ENCODE results near the gene NEIL3. TPM values are rescaled to one million over a fixed set of nuclear protein-coding genes. Genes with fewer than 3 reads are reported as not detected.

Gene NEIL3
- total RNA-seq, 1 donor from 2014 or later: 10.1 TPM

DNA sequence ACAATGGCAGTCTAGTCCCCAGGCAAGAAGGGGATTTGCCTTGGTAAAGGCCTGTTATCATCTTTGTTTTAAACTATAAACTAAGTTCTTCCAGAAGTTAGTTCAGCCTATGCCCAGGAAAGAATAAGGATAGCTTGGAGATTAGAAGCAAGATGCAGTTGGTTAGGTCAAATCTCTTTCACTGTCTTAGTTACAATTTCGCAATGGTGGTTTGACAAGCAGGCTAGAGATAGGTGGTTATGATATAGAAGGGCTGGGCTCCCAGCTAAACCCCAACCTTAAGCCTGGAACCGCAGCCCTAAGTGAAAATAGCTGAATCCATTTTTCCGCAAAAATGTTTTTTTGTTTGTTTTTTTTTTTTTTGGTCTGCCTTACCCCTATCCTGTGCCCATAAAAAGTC lies 41.8 kb upstream of the NEIL3 start:
- H3K27me3 Mint-ChIP-seq: no peaks in the 10 kb centered on the region
- H3K9me3 Mint-ChIP-seq: no peaks in the 10 kb centered on the region
- no peak overlapping the region for H3K27ac Mint-ChIP-seq
- no peak overlapping the region for H3K4me3 Mint-ChIP-seq
- no peaks in the 10 kb centered on the region for H3K36me3 Mint-ChIP-seq
- peaks cover 4% of the 10 kb centered on the region for H3K4me1 Mint-ChIP-seq (ENCODE audit: unreplicated experiment)
- DNase-seq (ENCODE audit: extremely low spot score, unreplicated experiment): no peak
- TF ChIP-seq, protein P1, sequence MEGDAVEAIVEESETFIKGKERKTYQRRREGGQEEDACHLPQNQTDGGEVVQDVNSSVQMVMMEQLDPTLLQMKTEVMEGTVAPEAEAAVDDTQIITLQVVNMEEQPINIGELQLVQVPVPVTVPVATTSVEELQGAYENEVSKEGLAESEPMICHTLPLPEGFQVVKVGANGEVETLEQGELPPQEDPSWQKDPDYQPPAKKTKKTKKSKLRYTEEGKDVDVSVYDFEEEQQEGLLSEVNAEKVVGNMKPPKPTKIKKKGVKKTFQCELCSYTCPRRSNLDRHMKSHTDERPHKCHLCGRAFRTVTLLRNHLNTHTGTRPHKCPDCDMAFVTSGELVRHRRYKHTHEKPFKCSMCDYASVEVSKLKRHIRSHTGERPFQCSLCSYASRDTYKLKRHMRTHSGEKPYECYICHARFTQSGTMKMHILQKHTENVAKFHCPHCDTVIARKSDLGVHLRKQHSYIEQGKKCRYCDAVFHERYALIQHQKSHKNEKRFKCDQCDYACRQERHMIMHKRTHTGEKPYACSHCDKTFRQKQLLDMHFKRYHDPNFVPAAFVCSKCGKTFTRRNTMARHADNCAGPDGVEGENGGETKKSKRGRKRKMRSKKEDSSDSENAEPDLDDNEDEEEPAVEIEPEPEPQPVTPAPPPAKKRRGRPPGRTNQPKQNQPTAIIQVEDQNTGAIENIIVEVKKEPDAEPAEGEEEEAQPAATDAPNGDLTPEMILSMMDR (conservative IDR thresholded peaks at IDR 0.05): no peak

DNA sequence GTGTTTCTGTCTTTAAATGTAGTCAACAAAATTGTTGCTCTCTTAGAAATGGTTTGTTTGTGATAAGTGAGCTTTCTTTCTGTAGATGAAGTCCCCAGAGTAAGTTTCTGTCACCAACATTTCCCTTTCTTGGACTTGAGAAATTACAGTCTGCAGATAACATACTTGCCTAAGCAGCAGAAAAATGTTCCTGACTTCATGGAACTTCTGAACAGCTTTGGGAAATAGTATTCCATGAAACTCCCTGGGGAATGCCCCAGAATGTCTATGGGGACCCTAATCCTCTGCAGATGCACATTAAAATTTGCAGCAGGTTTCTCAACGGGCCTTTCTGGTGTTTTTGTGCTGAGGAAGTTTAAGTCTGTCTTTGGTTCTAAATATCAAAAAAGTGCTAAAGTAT lies 38.6 kb upstream of the NEIL3 start:
- Mint-ChIP-seq H3K9me3 (no peaks in the 10 kb centered on the region), H3K36me3 (no peaks in the 10 kb centered on the region), H3K4me3 (no peak overlapping the region), H3K4me1 (ENCODE audit: unreplicated experiment) (peaks cover 4% of the 10 kb centered on the region), H3K27ac (no peak overlapping the region), H3K27me3 (no peaks in the 10 kb centered on the region)
- TF ChIP-seq, protein P1 (conservative IDR thresholded peaks at IDR 0.05): no peak
- DNase-seq (ENCODE audit: extremely low spot score, unreplicated experiment): no peak

DNA sequence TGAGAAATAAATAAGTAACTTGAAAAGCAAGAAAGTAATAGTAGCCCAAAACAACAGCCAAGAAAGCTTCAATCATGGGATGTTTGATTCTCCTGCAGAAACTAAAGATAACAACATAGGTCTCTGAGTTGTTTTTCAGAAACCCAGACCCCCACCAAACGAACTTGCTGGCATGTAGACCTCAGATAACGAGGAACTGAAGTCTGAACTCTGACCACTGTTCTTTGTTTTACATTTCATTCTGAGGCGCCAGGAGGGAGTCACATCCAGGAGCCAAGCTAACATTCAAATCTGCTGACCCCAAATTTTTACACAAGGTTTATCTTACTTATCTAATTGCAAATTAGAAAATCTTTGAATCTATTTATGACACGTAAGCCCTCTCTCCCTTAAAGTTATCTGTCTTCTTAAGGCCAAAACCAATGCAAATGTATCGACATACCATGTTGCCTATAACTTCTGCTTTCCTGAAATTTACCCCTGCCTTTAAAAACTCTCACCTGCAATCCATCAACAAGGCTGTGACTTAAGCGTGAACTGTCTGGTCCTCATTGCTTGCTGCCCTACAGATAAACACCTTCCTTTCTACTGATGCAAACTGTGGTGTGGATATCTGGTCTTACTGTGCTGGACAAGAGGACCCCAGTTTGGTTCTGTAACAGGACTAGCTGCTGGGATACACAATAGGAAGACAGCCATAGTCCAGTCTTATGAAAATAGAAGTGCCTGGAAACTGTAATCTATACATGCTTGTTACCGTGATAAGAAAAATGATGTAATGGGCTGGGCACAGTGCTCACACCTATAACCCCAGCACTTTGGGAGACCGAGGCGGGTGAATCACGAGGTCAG lies 37.5 kb upstream of the NEIL3 start:
- DNase-seq (ENCODE audit: extremely low spot score, unreplicated experiment): no peak
- Mint-ChIP-seq H3K27ac (no peak overlapping the region), H3K27me3 (no peaks in the 10 kb centered on the region), H3K4me3 (no peak overlapping the region), H3K9me3 (no peaks in the 10 kb centered on the region), H3K4me1 (ENCODE audit: unreplicated experiment) (peaks cover 4% of the 10 kb centered on the region), H3K36me3 (no peaks in the 10 kb centered on the region)
- TF ChIP-seq, protein P1 (conservative IDR thresholded peaks at IDR 0.05): no peak

DNA sequence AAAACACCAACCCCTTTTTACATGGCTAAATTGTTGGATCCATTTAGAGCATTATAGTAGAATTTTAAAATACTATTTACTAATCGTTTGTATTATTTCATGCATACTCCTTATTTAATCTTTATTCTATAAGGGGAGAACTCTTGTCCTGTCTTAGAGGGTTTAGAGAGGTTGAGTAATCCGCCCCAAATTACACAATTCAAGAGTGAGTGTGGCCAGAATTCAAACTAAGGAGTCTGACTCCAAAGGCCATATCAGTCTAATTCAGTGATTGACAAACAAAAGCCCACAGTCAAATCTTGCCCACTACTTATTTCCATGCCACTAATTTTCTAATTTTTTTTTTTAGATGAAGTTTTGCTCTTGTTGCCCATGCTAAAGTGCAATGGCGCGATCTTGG lies 33.7 kb upstream of the NEIL3 start:
- H3K4me1 Mint-ChIP-seq (ENCODE audit: unreplicated experiment): peaks cover 4% of the 10 kb centered on the region
- no peaks in the 10 kb centered on the region for H3K36me3 Mint-ChIP-seq
- no peaks in the 10 kb centered on the region for H3K27me3 Mint-ChIP-seq
- no peak overlapping the region for H3K27ac Mint-ChIP-seq
- H3K9me3 Mint-ChIP-seq: no peaks in the 10 kb centered on the region
- TF ChIP-seq, protein P1 (conservative IDR thresholded peaks at IDR 0.05): no peak
- no peak for DNase-seq (ENCODE audit: extremely low spot score, unreplicated experiment)
- H3K4me3 Mint-ChIP-seq: no peak overlapping the region

DNA sequence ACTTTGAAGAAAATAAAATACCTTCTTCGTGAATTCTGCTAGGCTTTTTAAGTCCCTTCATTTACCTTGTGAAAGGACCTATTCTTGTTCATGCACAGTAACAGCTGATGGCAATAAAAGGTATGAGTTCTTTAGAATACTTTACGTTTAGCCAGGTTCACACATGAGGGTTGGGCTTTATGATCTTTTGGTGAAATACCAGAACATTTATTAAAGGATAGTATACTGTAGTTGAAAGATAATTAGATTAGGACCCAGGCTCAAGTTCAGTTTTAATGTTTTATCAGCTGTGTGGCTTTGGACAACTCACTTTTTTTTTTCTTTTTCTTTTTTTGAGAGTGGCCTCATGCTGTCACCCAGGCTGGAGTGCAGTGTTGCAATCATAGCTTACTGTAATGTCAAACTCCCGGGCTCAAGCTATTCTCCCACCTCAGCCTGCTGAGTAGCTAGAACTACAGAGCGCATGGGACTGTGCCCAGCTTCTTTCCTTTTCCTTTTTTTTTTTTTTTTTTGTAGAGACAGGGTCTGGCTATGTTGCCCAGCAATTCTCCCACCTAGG lies 28.2 kb upstream of the NEIL3 start:
- H3K4me3 Mint-ChIP-seq: no peak overlapping the region
- H3K27ac Mint-ChIP-seq: no peak overlapping the region
- H3K4me1 Mint-ChIP-seq (ENCODE audit: unreplicated experiment): no peaks in the 10 kb centered on the region
- no peaks in the 10 kb centered on the region for H3K9me3 Mint-ChIP-seq
- no peaks in the 10 kb centered on the region for H3K27me3 Mint-ChIP-seq
- H3K36me3 Mint-ChIP-seq: no peaks in the 10 kb centered on the region
- TF ChIP-seq, protein P1 (conservative IDR thresholded peaks at IDR 0.05): no peak
- no peak for DNase-seq (ENCODE audit: extremely low spot score, unreplicated experiment)
